ENCODE measurements around the gene PFN3. TPM values are rescaled to one million over a fixed set of nuclear protein-coding genes. Genes with fewer than 3 reads are reported as not detected.
"Not testable (repeated sequence)": the region's sequence is repeated elsewhere in the genome, so short reads cannot be mapped to it uniquely, and the experiment has no call there.

The PFN3 gene
- total RNA-seq, 1 experiment from 2014 or later: not detected

DNA sequence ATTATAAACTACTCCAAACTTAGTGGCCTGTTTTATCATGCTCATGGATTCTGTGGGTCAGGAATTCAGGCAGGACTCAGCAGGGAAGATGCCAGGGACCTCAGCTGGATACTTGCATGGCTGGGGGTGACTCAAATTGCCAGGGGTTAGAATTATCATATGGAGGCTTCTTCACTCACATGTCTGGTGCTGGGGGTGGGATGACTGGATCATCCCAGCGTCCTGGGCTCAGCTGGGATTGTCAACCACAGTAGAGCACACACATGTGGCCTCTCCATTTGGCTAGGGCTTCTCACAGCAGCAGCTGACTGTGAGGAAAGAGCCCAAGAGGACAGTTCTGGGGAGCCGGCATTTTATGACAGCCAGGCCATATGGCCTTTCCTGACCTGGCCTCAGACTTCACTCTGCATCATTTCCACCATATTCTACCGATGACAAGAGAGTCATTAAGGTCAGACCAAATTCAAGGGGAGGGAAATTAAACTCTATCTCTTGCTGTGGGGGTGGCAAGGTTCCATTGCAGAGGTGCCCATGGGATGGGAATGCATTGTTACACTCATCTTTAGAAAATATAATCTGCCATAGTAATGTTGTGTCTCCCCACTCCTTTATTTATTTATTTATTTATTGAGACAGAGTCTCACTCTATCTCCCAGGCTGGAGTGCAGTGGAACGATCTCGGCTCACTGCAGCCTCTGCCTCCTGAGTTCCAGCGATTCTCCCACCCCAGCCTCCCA lies 20.8 kb upstream of the PFN3 start:
- no peak for DNase-seq
- no peaks in the 10 kb centered on the region for H3K36me3 ChIP-seq (replicated peaks; ENCODE audit: control insufficient read depth, insufficient read depth, low read length)
- no peak overlapping the region for H3K4me3 ChIP-seq (ENCODE audit: insufficient read depth, low read depth, low read length)
- no peaks in the 10 kb centered on the region for H3K27me3 ChIP-seq (ENCODE audit: control insufficient read depth, insufficient read depth, low read length)

DNA sequence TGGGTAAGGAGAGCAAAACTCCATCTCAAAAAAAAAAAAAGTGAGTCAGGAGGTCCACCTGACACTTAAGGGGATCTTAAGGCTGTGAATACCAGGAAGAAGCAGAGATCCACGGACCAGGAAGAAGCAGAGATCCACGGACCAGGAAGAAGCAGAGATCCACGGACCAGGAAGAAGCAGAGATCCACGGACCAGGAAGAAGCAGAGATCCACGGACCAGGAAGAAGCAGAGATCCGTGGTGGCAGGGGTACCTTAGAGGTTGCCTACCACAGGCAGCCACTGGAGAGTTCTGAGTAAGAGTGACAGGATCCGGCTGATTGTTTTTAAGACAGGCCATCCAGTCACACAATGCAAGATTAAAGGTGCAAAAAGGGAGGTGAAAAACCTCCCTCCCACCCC lies 20.0 kb upstream of the PFN3 start:
- not testable (repeated sequence) for H3K36me3 ChIP-seq (replicated peaks; ENCODE audit: control insufficient read depth, insufficient read depth, low read length); DNase-seq; H3K27me3 ChIP-seq (ENCODE audit: control insufficient read depth, insufficient read depth, low read length); H3K4me3 ChIP-seq (ENCODE audit: insufficient read depth, low read depth, low read length)

DNA sequence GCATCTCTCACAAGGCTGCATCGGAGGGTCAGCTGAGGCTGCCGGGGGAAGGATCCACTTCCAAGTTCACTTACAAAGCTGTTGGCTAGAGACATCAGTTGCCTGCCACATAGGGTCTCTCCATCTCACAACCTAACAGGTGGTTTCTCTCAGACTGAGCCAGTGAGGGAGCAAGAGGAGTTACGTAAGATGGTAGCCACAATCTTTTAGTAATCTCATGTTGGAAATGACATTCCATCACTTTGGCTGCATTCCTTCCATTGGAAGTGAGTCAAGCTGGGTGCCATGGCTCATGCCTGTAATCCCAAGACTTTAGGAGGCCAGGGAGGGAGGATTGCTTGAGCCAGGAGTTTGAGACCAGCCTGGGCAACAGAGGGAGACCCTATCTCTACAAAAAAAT lies 18.6 kb upstream of the PFN3 start:
- Histone ChIP-seq H3K36me3 (replicated peaks; ENCODE audit: control insufficient read depth, insufficient read depth, low read length) (no peaks in the 10 kb centered on the region), H3K27me3 (ENCODE audit: control insufficient read depth, insufficient read depth, low read length) (no peaks in the 10 kb centered on the region; the same call in 1 of the 2 replicates), H3K4me3 (ENCODE audit: insufficient read depth, low read depth, low read length) (no peak overlapping the region)
- no peak for DNase-seq

DNA sequence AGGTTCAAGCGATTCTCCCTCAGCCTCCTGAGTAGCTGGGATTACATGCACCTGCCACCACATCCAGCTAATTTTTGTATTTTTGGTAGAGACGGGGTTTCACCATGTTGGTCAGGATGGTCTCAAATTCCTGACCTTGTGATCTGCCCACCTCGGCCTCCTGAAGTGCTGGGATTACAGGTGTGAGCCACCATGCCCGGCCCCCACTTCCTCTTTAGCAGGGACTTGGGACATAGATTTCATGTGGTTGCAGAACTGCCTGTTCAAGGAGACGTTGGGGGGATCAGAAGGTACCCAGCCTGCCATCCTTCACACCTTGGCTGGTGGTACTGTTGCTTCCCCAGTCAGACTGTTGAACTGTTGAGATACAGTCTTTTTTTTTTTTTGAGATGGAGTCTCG lies 16.6 kb upstream of the PFN3 start:
- not testable (repeated sequence) for H3K4me3 ChIP-seq (ENCODE audit: insufficient read depth, low read depth, low read length); H3K27me3 ChIP-seq (ENCODE audit: control insufficient read depth, insufficient read depth, low read length)

DNA sequence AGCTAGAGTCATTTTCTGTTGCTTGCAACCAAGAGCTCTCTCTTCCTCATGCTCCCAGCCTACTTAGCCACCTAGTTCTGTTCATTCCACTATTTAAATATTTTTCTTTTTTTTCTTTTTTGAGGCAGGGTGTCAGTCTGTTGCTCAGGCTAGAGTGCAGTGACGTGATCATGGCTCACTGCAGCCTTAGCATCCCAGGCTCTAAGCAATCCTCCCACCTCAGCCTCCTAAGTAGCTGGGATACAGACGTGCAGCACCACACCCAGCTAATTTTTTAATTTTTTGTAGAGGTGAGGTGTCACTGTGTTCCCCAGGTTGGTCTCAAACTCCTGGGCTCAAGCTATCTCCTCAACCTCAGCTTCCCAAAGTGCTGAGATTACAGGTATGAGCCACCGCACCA lies 14.0 kb upstream of the PFN3 start:
- H3K36me3 ChIP-seq (replicated peaks; ENCODE audit: control insufficient read depth, insufficient read depth, low read length): no peaks in the 10 kb centered on the region
- DNase-seq: no peak
- no peak overlapping the region for H3K4me3 ChIP-seq (ENCODE audit: insufficient read depth, low read depth, low read length)
- no peaks in the 10 kb centered on the region; the same call in 1 of the 2 replicates for H3K27me3 ChIP-seq (ENCODE audit: control insufficient read depth, insufficient read depth, low read length)

More for the DNA sequence above, 16.6 kb upstream of the PFN3 start:
- DNase-seq; H3K36me3 ChIP-seq (replicated peaks; ENCODE audit: control insufficient read depth, insufficient read depth, low read length): not testable (repeated sequence)

DNA sequence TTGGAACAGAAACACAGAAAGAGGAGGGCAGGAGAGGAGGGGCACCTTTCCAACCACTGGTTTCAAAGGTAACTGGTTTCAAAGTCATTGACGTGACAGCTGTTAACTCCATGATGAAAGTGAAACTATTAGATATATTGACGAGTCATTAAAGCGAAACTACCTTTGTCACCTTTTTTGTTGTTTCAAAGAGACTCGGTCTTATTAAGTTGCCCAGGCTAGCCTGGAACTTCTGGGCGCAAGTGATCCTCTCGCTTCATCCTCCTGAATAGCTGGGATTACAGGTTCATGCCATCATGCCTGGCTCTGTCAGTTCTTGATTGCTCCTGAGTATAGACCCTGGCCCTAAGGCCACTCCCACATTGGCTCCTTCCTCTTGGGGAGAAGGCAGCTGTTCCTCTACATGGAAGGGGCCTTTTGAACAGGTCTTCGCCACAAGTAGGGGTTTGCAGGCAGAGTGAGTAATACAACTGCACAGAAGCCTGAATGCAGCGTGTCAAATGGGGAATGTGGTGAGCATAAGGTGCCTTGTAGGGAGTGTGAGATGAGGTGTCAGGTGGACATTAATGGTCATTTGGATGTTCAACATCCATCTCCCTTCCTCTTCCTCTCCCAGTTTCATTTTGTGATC lies 12.3 kb upstream of the PFN3 start:
- Histone ChIP-seq H3K36me3 (replicated peaks; ENCODE audit: control insufficient read depth, insufficient read depth, low read length) (no peaks in the 10 kb centered on the region), H3K27me3 (ENCODE audit: control insufficient read depth, insufficient read depth, low read length) (no peaks in the 10 kb centered on the region; the same call in 1 of the 2 replicates), H3K4me3 (ENCODE audit: insufficient read depth, low read depth, low read length) (no peak overlapping the region)
- DNase-seq: no peak

DNA sequence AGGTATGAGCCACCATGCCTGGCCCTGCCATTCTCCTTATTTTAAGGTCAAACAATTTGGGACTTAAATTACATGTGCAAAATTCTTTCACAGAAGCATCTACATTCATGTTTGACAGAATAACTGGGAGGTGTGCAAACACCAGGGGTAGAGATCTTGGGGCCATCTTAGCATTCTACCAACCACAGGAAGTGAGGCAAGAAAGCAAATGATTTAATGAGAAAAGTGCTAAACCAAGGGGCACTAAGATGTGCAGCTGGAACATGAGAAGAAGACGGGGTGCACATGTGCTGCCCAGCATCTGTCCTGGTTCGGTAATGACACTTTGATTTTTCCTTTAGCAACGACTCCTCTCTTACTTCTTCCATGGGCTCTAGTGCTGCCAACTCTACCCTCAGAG lies 10.1 kb upstream of the PFN3 start:
- H3K27me3 ChIP-seq (ENCODE audit: control insufficient read depth, insufficient read depth, low read length): peaks cover 7% of the 10 kb centered on the region
- no peaks in the 10 kb centered on the region for H3K36me3 ChIP-seq (replicated peaks; ENCODE audit: control insufficient read depth, insufficient read depth, low read length)
- DNase-seq: no peak
- H3K4me3 ChIP-seq (ENCODE audit: insufficient read depth, low read depth, low read length): no peak overlapping the region

DNA sequence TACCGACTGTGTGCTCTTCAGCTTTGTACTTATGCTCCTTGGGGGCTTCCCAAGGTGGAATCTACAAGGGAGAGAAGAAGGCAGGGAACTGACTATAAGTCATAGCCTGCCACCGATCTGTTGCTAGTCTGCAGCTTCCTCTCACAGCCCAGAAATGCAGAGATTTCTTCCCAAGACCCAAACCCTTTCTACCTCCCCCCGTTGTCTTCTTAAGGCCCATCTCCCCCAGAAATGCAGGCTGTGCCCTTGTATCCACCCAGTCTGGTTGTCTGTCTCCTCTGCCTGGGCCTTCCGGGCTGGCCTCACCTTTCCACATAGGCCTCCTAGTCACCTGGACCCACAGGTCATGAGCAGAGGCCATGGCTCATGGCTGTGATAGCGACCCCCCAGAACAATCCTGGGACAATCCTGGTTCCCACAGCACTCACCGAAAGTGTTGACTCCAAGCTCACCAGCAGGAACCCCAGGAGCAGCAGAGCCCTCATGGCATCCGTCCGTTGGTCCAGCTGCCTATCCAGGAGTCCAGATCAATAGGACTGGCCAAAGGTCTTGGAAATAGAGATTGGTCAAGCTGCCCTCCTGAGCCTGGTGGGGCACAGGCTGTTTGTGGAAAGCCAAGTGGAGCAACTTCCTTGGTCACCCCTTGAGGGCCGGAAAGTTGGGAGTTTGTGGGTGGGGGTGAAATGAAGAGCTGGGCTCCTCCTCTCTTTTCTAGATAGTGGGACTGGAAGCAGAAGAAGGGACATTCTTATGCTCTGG lies 8.8 kb upstream of the PFN3 start, which contains the start of gene F12:
Gene F12 (minus strand): TSS at position 522 of the 759 bp plus-strand sequence. CDS start 37 bp downstream, at position 485.
- no peak for DNase-seq
- peaks cover 21% of the 10 kb centered on the region for H3K27me3 ChIP-seq (ENCODE audit: control insufficient read depth, insufficient read depth, low read length)
- no peak within 1 kb of the TSS for H3K4me3 ChIP-seq (ENCODE audit: insufficient read depth, low read depth, low read length)
- H3K36me3 ChIP-seq (replicated peaks; ENCODE audit: control insufficient read depth, insufficient read depth, low read length): no peaks in the 10 kb centered on the region

DNA sequence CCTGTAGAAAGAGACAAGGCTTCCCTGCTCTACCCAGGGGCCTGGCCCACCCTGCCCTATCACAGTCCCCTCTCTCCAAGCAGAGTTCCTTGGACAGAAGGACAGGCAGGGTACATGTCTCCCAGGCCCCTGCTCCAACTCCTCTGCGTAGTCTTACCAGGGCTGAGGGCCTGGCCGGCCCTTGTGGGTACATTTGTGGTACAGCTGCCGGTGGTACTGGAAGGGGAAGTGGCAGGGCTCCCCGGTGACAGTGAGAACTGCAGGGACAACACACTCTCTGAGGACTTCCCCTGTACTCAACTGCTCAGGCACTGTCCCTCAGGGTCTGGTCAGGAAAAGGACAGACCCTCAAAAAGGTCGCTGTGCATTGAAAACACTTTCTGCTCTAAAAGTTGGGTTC lies 5.3 kb upstream of the PFN3 start:
- no peak overlapping the region for H3K4me3 ChIP-seq (ENCODE audit: insufficient read depth, low read depth, low read length)
- no peak for DNase-seq
- H3K36me3 ChIP-seq (replicated peaks; ENCODE audit: control insufficient read depth, insufficient read depth, low read length): no peaks in the 10 kb centered on the region
- H3K27me3 ChIP-seq (ENCODE audit: control insufficient read depth, insufficient read depth, low read length): peaks cover 51% of the 10 kb centered on the region

DNA sequence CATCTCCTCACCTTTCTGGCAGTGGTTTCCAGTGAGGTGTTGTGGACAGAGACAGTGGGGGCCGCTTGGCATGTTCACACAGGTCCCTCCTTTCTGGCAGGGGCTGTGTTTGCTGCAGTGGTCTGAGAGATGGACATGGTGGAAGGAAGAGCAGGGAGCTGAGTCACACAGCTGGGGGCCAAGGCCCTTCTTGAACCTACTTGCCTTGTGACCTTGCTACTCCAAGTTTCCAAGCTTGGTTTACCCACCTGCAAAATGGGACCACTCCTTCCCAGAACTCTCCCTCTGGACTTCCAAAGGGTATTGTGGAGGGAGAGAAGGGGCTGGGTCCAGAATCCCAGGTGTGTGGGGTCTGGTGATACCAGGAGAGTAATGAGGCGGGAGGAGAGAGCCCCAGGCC lies 4.9 kb upstream of the PFN3 start:
- Histone ChIP-seq H3K27me3 (ENCODE audit: control insufficient read depth, insufficient read depth, low read length) (peaks cover 51% of the 10 kb centered on the region), H3K36me3 (replicated peaks; ENCODE audit: control insufficient read depth, insufficient read depth, low read length) (no peaks in the 10 kb centered on the region), H3K4me3 (ENCODE audit: insufficient read depth, low read depth, low read length) (no peak overlapping the region)
- DNase-seq: no peak

DNA sequence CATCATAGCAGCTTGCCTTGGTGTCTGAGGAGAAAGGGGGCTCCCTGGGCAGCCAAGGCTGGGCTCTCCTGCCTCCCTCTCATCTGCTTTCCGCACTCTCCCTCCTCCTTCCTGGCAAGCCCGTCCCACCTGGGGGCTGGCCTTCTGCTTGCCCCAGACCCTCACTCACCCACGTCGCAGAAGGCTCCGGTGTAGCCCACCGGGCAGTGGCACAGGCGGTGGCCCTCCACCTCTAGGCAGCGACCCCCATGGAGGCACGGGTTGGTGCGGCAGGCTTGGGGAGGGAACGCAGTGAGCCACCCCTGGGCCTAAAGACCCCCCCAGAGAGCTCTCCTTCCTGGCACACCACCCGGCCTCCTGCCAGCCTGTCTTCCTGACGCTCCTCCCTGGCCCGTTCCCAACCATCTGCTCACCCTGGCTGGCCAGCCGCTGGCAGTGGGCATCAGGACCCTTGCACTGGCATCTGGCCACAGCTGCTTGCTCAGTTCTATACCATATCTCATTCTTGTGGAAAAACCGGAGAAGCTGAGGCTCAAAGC lies 4.2 kb upstream of the PFN3 start:
- Histone ChIP-seq H3K36me3 (replicated peaks; ENCODE audit: control insufficient read depth, insufficient read depth, low read length) (no peaks in the 10 kb centered on the region), H3K4me3 (ENCODE audit: insufficient read depth, low read depth, low read length) (peak overlapping the region; percentile 60), H3K27me3 (ENCODE audit: control insufficient read depth, insufficient read depth, low read length) (peaks cover 51% of the 10 kb centered on the region)
- peak; percentile 88 for DNase-seq

DNA sequence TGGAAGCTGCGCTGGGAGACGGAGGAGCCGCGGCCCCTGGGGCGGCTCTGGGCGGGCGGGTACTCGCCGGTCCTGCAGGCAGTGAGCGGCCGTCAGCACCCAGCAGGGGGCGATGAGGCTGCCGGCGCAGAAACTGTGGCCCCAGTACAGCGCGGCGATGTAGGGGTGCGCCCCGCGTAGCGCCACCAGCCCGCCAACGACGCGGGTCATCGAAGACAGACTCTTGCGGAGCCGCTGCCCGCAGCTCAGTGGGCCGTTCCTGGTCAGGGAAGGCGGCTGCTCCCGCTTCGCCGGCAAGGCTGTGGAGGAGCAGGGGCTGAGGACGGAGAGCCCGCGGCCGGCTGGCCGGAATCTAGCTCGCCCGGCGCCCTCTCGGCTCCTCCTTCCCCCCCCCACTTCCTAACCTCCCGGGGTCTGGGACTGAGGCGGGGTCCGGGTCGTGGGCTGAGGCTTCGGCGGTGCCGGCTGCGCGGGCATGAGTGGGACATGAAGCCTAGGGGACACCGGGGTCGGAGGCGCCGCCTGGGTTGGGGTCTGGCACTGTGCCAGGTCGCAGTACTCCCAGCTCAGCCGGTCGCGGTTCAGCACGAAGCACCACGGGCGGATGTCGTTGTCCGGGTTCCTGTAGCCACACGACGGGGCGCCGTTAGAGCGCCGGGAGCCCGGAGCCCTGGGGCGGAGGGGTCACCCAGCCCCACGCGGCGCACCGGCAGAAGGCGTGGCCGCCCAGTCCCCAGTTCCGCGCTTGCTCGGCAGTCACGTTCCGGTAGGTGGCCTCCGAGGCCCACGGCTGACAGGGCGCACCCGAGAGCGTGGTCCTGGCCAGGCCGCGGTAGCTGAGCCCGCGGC lies 3.6 kb upstream of the PFN3 start:
- H3K4me3 ChIP-seq (ENCODE audit: insufficient read depth, low read depth, low read length): peak overlapping the region; percentile 60
- H3K36me3 ChIP-seq (replicated peaks; ENCODE audit: control insufficient read depth, insufficient read depth, low read length): no peaks in the 10 kb centered on the region
- peaks cover 51% of the 10 kb centered on the region for H3K27me3 ChIP-seq (ENCODE audit: control insufficient read depth, insufficient read depth, low read length)
- DNase-seq: peak; percentile 93

DNA sequence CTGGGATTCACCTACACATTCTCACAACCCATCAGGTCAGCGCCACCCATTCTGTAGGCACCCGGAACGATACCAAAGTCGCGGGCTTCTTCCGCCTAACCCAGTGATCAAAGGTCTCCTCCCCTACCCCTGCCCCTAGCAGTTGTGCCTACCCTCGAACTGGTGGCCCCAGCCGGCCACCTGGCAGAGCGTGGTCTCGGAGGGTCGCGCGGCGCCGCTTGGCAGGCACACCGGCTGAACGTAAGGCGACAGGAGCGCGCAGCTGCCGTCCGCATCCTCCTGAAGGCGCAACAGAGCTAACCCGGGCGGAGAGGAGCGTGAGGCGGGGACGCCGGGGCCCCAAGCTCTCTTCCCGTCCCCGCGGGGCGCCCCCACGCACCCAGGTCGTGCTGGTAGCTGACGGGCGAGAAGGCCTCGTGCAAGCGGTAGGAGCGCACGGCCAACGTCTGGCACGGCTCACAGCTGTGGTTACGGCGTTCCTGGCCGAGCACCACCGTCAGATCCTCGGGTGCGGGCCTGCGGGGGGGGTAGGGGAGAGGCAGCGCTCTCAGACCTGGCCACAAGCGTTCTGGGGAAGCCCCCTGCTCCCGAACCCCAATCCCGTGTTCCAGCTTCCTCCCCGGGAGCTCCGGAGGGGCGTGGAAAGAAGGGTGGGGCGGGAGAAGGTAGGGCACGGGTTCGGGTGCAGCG lies 2.8 kb upstream of the PFN3 start:
- peak overlapping the region; percentile 60 for H3K4me3 ChIP-seq (ENCODE audit: insufficient read depth, low read depth, low read length)
- DNase-seq: peak; percentile 86
- peaks cover 51% of the 10 kb centered on the region for H3K27me3 ChIP-seq (ENCODE audit: control insufficient read depth, insufficient read depth, low read length)
- H3K36me3 ChIP-seq (replicated peaks; ENCODE audit: control insufficient read depth, insufficient read depth, low read length): no peaks in the 10 kb centered on the region
